AG04450 (cell line): ENCODE measurements around the gene KIN. TPM values are rescaled to one million over a fixed set of nuclear protein-coding genes. Genes with fewer than 3 reads are reported as not detected.

Experiments
- CTCF ChIA-PET: fragments of 300-600, 350-600 bp; formaldehyde crosslinking; extraction: SDS; loops from one replicate; lab custom pipeline; 2022; ENCODE audit warnings: antibody characterized with exemption, inconsistent platforms; lab: Charles Lee
- POLR2A ChIA-PET: fragments of 350-600 bp; formaldehyde crosslinking; extraction: SDS; loops from one replicate; lab custom pipeline; 2021; ENCODE audit warnings: antibody characterized with exemption, inconsistent platforms; lab: Yijun Ruan, JAX
- DNase-seq: peaks from one replicate; pipeline ENCODE4 v3.0.0-alpha.2; 2011; ENCODE audit warnings: low read depth, low spot score
- H3K27ac ChIP-seq: one replicate; pipeline ENCODE4 v1.5.1; 2012; ENCODE audit warnings: low read depth, low read length, control low read depth
- H3K27me3 ChIP-seq: one replicate; pipeline ENCODE4 v1.6.0; 2012; ENCODE audit warnings: low read length; ENCODE audit not compliant: control insufficient read depth, insufficient read depth
- H3K4me3 ChIP-seq: 2 replicates; pipeline ENCODE4 v1.5.1; 2011; ENCODE audit warnings: mild to moderate bottlenecking, low read depth, low read length, control low read depth
- H3K9me3 ChIP-seq: 2 replicates; pipeline ENCODE4 v1.5.1; 2012; ENCODE audit warnings: low read length; ENCODE audit not compliant: control insufficient read depth, insufficient read depth
- CTCF ChIP-seq: IDR thresholded peaks from 2 replicates; pipeline ENCODE4 v1.5.1; 2011; ENCODE audit warnings: low read depth, low read length, control low read depth, inconsistent platforms
- polyA plus RNA-seq: library from polyadenylated mRNA; depleted of rRNA; stranded (reverse); fragments of >200 nt; gene quantifications from 2 replicates; pipeline ENCODE4 v1.2.3, GENCODE V29; 2011

KIN gene
- polyA plus RNA-seq, 1 experiment: 16.0 TPM

DNA sequence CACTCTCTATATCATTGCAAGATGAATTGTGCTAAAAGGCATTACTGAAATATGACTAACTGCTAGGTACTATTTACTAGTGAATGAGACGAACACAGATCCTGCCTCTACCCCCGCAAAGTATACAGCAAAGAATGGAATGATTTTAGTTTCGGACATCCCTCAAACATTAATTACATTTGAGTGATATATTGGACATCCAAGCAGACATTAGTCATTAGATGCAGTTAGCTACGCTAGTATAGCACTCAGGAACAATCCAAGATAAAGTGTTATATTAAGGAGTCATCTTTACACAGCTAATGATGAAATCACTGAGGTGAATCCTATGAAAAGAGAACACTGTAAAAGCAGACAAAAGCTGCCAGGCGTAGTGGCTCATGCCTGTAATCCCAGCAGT, 23.2 kb upstream of the KIN start:
- DNase-seq: no peak
- H3K9me3 ChIP-seq: no peaks in the 10 kb centered on the region
- no peak overlapping the region for H3K4me3 ChIP-seq
- POLR2A ChIA-PET: no interaction called here
- TF ChIP-seq CTCF: no peak
- CTCF ChIA-PET: no interaction called here
- H3K27me3 ChIP-seq: peaks cover 7% of the 10 kb centered on the region
- no peak overlapping the region for H3K27ac ChIP-seq

- CTCF ChIA-PET: no interaction called here
- peaks cover 2% of the 10 kb centered on the region for H3K27me3 ChIP-seq
- H3K27ac ChIP-seq: no peak overlapping the region
- no peak for TF ChIP-seq CTCF
- H3K9me3 ChIP-seq: no peaks in the 10 kb centered on the region
- POLR2A ChIA-PET: no interaction called here
- no peak for DNase-seq
- no peak overlapping the region for H3K4me3 ChIP-seq
Observed at GRCh38 chr10:7810443-7810842, 22.6 kb upstream of the KIN start.

GRCh38 chr10:7808686-7809267, 21.0 kb upstream of the KIN start:
- POLR2A ChIA-PET: interaction anchor here (0.8 to 2.4 kb wide), 2 partner anchors 21 to 1719 kb away, joined by 3 to 9 read pairs; partner anchors contain the start of genes ATP5F1C and KIN
- TF ChIP-seq CTCF: no peak
- CTCF ChIA-PET: interaction anchor here (1.0 to 1.3 kb wide), 3 partner anchors 111 to 283 kb away, joined by 3 to 7 read pairs (median 3); no protein-coding TSS in a partner anchor

GRCh38 chr10:7804741-7805140, 16.9 kb upstream of the KIN start:
- ChIA-PET CTCF (no interaction called here), POLR2A (no interaction called here)
- Histone ChIP-seq H3K27ac (no peak overlapping the region), H3K9me3 (no peaks in the 10 kb centered on the region), H3K27me3 (no peaks in the 10 kb centered on the region), H3K4me3 (no peak overlapping the region)
- no peak for TF ChIP-seq CTCF
- no peak for DNase-seq

More at GRCh38 chr10:7808686-7809267, 21.0 kb upstream of the KIN start:
- Histone ChIP-seq H3K9me3 (no peaks in the 10 kb centered on the region), H3K4me3 (no peak overlapping the region), H3K27ac (no peak overlapping the region), H3K27me3 (peaks cover 2% of the 10 kb centered on the region)
- DNase-seq: no peak

DNA sequence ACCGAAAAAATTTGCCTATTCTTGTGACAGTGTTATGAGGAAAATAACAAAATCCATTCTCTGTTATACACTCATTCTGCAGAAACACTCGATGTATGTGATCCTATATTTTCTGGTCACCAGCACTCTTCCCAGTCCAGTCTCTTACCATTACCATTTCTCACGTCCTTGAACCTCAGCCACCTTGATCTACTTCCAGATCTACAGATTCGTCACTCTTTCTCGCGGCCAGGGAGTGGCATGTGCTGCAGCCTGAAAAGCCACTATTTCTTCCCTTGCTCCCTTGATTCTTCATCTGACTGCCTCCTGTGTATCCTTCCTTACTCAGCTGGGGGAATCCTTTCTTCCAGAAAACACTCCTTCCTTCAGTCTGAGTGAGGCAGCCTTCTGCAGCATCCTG, 16.4 kb upstream of the KIN start:
- CTCF ChIA-PET: no interaction called here
- no peak overlapping the region for H3K27ac ChIP-seq
- no peak for DNase-seq
- H3K9me3 ChIP-seq: no peaks in the 10 kb centered on the region
- H3K27me3 ChIP-seq: no peaks in the 10 kb centered on the region
- H3K4me3 ChIP-seq: no peak overlapping the region
- POLR2A ChIA-PET: no interaction called here
- no peak for TF ChIP-seq CTCF
